HL-60/S4 (cell line): ENCODE data around the gene NIFK.

Experiments
- in situ Hi-C: fragments of 300-500 bp; cut with MboI; formaldehyde crosslinking; loops from 2 replicates; pipeline ENCODE4 v1.14.3; 2022; ENCODE audit warnings: low sequenced_read_pairs

The NIFK gene

GRCh38 chr2:121736462-121737336, at the start of gene NIFK:
NIFK (minus strand) TSS chr2:121736875; CDS start chr2:121736850, 25 bp downstream.
- in situ Hi-C loops: no loop called here

- in situ Hi-C loops: no loop called here
These were observed 46.5 kb upstream of the NIFK start for GRCh38 chr2:121783180-121783579.

GRCh38 chr2:121778741-121779487, 42.2 kb upstream of the NIFK start:
- in situ Hi-C loops: no loop called here

GRCh38 chr2:121777699-121778058, 41.0 kb upstream of the NIFK start:
- in situ Hi-C loops: no loop called here

GRCh38 chr2:121776885-121777698, 40.4 kb upstream of the NIFK start:
- in situ Hi-C loops: no loop called here

GRCh38 chr2:121776361-121776760, 39.7 kb upstream of the NIFK start:
- in situ Hi-C loops: no loop called here

- in situ Hi-C loops: no loop called here
These were observed 37.6 kb upstream of the NIFK start for GRCh38 chr2:121774235-121774634.

GRCh38 chr2:121771976-121772742, 35.5 kb upstream of the NIFK start:
- in situ Hi-C loops: no loop called here

- in situ Hi-C loops: no loop called here
These were observed 31.6 kb upstream of the NIFK start for GRCh38 chr2:121768143-121768755.

- in situ Hi-C loops: no loop called here
These were observed 29.9 kb upstream of the NIFK start for GRCh38 chr2:121766624-121767023.

- in situ Hi-C loops: no loop called here
These were observed 28.1 kb upstream of the NIFK start for GRCh38 chr2:121764681-121765228.

- in situ Hi-C loops: no loop called here
These were observed 18.8 kb upstream of the NIFK start, which contains the start of gene TSN for GRCh38 chr2:121755237-121756111. TSN (plus strand) TSS chr2:121755651; CDS start chr2:121755780, 129 bp downstream.

GRCh38 chr2:121754851-121755236, 18.2 kb upstream of the NIFK start:
- in situ Hi-C loops: no loop called here

GRCh38 chr2:121748202-121748601, 11.5 kb upstream of the NIFK start:
- in situ Hi-C loops: no loop called here

GRCh38 chr2:121746071-121746578, 9.4 kb upstream of the NIFK start:
- in situ Hi-C loops: no loop called here

GRCh38 chr2:121741450-121741849, 4.8 kb upstream of the NIFK start:
- in situ Hi-C loops: no loop called here

GRCh38 chr2:121740973-121741372, 4.3 kb upstream of the NIFK start:
- in situ Hi-C loops: no loop called here

- in situ Hi-C loops: no loop called here
These were observed 574 bp downstream of the NIFK start for GRCh38 chr2:121736140-121736461.
